GM23338 (cell line): ENCODE measurements around the gene ATP8A2. TPM values are rescaled to one million over a fixed set of nuclear protein-coding genes. Genes with fewer than 3 reads are reported as not detected.

Source experiments
- ATAC-seq: fragments of 200-7000 bp; cut with Tn5 transposase; 3 replicates; pipeline ENCODE4 v1.9.1; 2020
- DNase-seq: peaks from one replicate; pipeline ENCODE4 v3.0.0-alpha.2; 2015; ENCODE audit warnings: low spot score
- H2AFZ ChIP-seq: fragments of 200-600 bp; sonication (generic); 2 replicates; pipeline ENCODE4 v1.8.0; 2016; ENCODE audit warnings: antibody characterized with exemption, mild to moderate bottlenecking, moderate library complexity
- H3F3A ChIP-seq: fragments of 200-600 bp; sonication (generic); replicated peaks from 2 replicates; pipeline ENCODE4 v1.8.0; 2017; ENCODE audit warnings: antibody characterized with exemption, mixed run types, low read depth
- H3K27ac ChIP-seq: fragments of 200-600 bp; sonication (generic); 2 replicates; pipeline ENCODE4 v1.6.1; 2016; ENCODE audit warnings: low read depth
- H3K27me3 ChIP-seq: fragments of 200-600 bp; sonication (generic); 2 replicates; pipeline ENCODE4 v1.8.0; 2016; ENCODE audit warnings: mild to moderate bottlenecking, mixed run types, moderate library complexity; ENCODE audit not compliant: insufficient read depth
- H3K36me3 ChIP-seq: fragments of 200-600 bp; sonication (generic); 2 replicates; pipeline ENCODE4 v1.8.0; 2016; ENCODE audit warnings: mild to moderate bottlenecking; ENCODE audit not compliant: insufficient read depth
- H3K4me1 ChIP-seq: fragments of 200-600 bp; sonication (generic); 2 replicates; pipeline ENCODE4 v1.8.0; 2016; ENCODE audit warnings: mild to moderate bottlenecking, moderate library complexity; ENCODE audit not compliant: insufficient read depth
- H3K4me2 ChIP-seq: fragments of 200-600 bp; sonication (generic); 2 replicates; pipeline ENCODE4 v1.7.1; 2017; ENCODE audit warnings: mixed run types
- H3K4me3 ChIP-seq: fragments of 200-600 bp; sonication (generic); 2 replicates; pipeline ENCODE4 v1.6.1; 2016; ENCODE audit warnings: mixed run types
- H3K79me2 ChIP-seq: fragments of 200-600 bp; sonication (generic); replicated peaks from 2 replicates; pipeline ENCODE4 v1.8.0; 2017; ENCODE audit warnings: mild to moderate bottlenecking; ENCODE audit not compliant: insufficient read depth
- H3K9me2 ChIP-seq: fragments of 200-600 bp; sonication (generic); 2 replicates; pipeline ENCODE4 v1.8.0; 2017; ENCODE audit not compliant: insufficient read depth
- H4K20me1 ChIP-seq: fragments of 200-600 bp; sonication (generic); replicated peaks from 2 replicates; pipeline ENCODE4 v1.8.0; 2017; ENCODE audit warnings: mild to moderate bottlenecking; ENCODE audit not compliant: insufficient read depth
- H3K27ac Mint-ChIP-seq: 2 replicates; pipeline ENCODE4 v1.8.0; 2020; ENCODE audit warnings: inconsistent platforms, mild to moderate bottlenecking, moderate library complexity, mixed read lengths
- H3K27me3 Mint-ChIP-seq: 3 replicates; pipeline ENCODE4 v1.8.0; 2022; ENCODE audit warnings: low read depth, mild to moderate bottlenecking, moderate library complexity, mixed read lengths, inconsistent platforms; ENCODE audit not compliant: insufficient read depth, poor library complexity
- H3K36me3 Mint-ChIP-seq: 3 replicates; pipeline ENCODE4 v1.8.0; 2021; ENCODE audit warnings: low read depth, mild to moderate bottlenecking, inconsistent platforms, moderate library complexity, mixed read lengths
- H3K4me1 Mint-ChIP-seq: 3 replicates; pipeline ENCODE4 v1.8.0; 2020; ENCODE audit warnings: mild to moderate bottlenecking, inconsistent platforms, mixed read lengths
- H3K4me3 Mint-ChIP-seq: 3 replicates; pipeline ENCODE4 v1.8.0; 2021; ENCODE audit warnings: moderate library complexity, mild to moderate bottlenecking, inconsistent platforms, mixed read lengths
- H3K9me3 Mint-ChIP-seq: 3 replicates; pipeline ENCODE4 v1.8.0; 2020; ENCODE audit warnings: moderate library complexity, mild to moderate bottlenecking, inconsistent platforms, mixed read lengths
- CREB1 ChIP-seq: fragments of 250-450 bp; sonication (Bioruptor Pico); IDR thresholded peaks from 2 replicates; pipeline ENCODE4 v1.5.0; 2020; ENCODE audit warnings: low read depth, mild to moderate bottlenecking, moderate library complexity
- CTCF ChIP-seq, 2 experiments: fragments of 200-600 bp in 1 of 2; sonication (generic) in 1 of 2; conservative IDR thresholded peaks; 2 replicates each; pipeline versions ENCODE4 v1.5.1 to v1.6.1; 2016 to 2017; ENCODE audit warnings: antibody characterized with exemption in 2 of 2, low read depth in 2 of 2, mild to moderate bottlenecking in 2 of 2, moderate library complexity in 1 of 2
- ETS1 ChIP-seq: IDR thresholded peaks from 2 replicates; pipeline ENCODE4 v1.6.1; 2016; ENCODE audit warnings: antibody characterized with exemption
- EZH2 ChIP-seq: fragments of 200-600 bp; sonication (generic); IDR thresholded peaks from one replicate; pipeline ENCODE4 v1.8.0; 2017; ENCODE audit warnings: antibody characterized with exemption, mild to moderate bottlenecking, low read depth; ENCODE audit not compliant: unreplicated experiment
- EZH2phosphoT487 ChIP-seq: fragments of 200-600 bp; sonication (generic); IDR thresholded peaks from one replicate; pipeline ENCODE4 v1.8.1; 2018; ENCODE audit warnings: antibody characterized with exemption; ENCODE audit not compliant: unreplicated experiment
- JUNB ChIP-seq: IDR thresholded peaks from one replicate; pipeline ENCODE4 v1.6.1; 2016; ENCODE audit warnings: antibody characterized with exemption; ENCODE audit not compliant: unreplicated experiment
- NANOG ChIP-seq: IDR thresholded peaks from 2 replicates; pipeline ENCODE4 v1.6.1; 2016; ENCODE audit warnings: antibody characterized with exemption, borderline replicate concordance
- POLR2AphosphoS5 ChIP-seq: IDR thresholded peaks from 2 replicates; pipeline ENCODE4 v1.6.1; 2016; ENCODE audit warnings: antibody characterized with exemption, low read depth
- STAT1 ChIP-seq: IDR thresholded peaks from one replicate; pipeline ENCODE4 v1.6.1; 2016; ENCODE audit warnings: antibody characterized with exemption; ENCODE audit not compliant: unreplicated experiment
- ZNF114 ChIP-seq: fragments of 250-450 bp; sonication (Bioruptor Pico); IDR thresholded peaks from 2 replicates; pipeline ENCODE4 v1.5.0; 2020; ENCODE audit warnings: mild to moderate bottlenecking, moderate library complexity
- ZNF331 ChIP-seq: fragments of 250-450 bp; sonication (Bioruptor Pico); IDR thresholded peaks from 2 replicates; pipeline ENCODE4 v1.5.0; 2020; ENCODE audit warnings: low read depth, mild to moderate bottlenecking, moderate library complexity
- ZNF462 ChIP-seq: fragments of 250-450 bp; sonication (Bioruptor Pico); IDR thresholded peaks from 2 replicates; pipeline ENCODE4 v1.5.0; 2020; ENCODE audit warnings: mild to moderate bottlenecking, moderate library complexity
- polyA plus RNA-seq: library from polyadenylated mRNA; unstranded; fragments of >200 nt; fragmentation: Nextera tagmentation; extraction: Ambion mirVana; gene quantifications from 2 replicates; pipeline ENCODE4 v1.2.1, GENCODE V29; 2016
- total RNA-seq: library from RNA; depleted of rRNA; stranded (reverse); fragments of >200 nt; shearing (Covaris generic); gene quantifications from 2 replicates; pipeline ENCODE4 v1.2.3, GENCODE V29; 2014
- TF ChIP-seq, protein P1 (sequence below): IDR thresholded peaks from one replicate; pipeline ENCODE4 v1.6.1; 2018; ENCODE audit warnings: antibody characterized with exemption; ENCODE audit not compliant: unreplicated experiment

ATP8A2 gene
- total and polyA plus RNA-seq, 2 experiments from 2014 or later, result 5.7 to 8.8 TPM

DNA sequence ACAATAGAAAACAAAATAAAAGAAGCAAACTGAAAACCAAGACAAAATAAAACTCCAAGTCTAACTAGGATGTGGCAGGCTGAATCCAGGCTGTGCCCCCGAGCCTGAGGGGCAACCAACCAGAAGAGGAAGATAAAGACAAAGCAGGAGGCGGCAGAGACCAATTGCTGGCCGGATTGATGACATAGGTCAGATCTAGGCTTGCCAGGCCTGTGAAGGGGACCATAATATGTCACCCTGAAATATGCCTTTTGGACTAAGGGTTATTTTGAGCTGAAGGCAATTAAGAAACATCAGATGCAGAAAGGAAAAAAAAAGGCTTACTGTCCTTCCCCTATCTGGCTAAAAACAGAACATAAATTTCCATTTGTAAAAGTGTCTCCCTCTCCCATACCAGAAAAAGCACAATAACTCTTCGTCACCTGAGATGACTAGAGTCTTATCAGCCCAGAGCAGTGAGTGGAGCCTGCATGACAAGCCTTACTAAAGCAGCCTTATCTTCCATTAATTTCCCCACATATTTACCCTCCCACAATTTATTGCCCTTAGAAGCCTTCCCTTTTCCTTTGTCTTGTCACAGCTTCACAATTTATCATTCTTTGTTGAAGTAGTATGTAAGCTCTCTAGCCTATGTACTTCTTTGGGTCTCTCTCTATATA is 22.8 kb downstream of the ATP8A2 start:
- Histone ChIP-seq H2AFZ (no peak overlapping the region; the same call in 1 of the 2 replicates), H3K4me2 (no peak overlapping the region), H4K20me1 (no peaks in the 10 kb centered on the region), H3K36me3 (no peaks in the 10 kb centered on the region), H3K27me3 (no peaks in the 10 kb centered on the region), H3K4me1 (peaks cover 20% of the 10 kb centered on the region), H3K27ac (no peak overlapping the region), H3K4me3 (no peak overlapping the region), H3K79me2 (no peaks in the 10 kb centered on the region), H3K9me2 (no peaks in the 10 kb centered on the region), H3F3A (no peaks in the 10 kb centered on the region)
- TF ChIP-seq JUNB (no peak), CREB1 (CRISPR knock-in tag) (no peak), ZNF462 (CRISPR knock-in tag) (no peak), CTCF (conservative IDR thresholded peaks at IDR 0.05; ENCODE audit: low read depth in 2 of 2) (no peak), ZNF114 (CRISPR knock-in tag) (no peak), EZH2phosphoT487 (no peak), EZH2 (no peak), POLR2AphosphoS5 (no peak), STAT1 (no peak), ZNF331 (CRISPR knock-in tag) (no peak), NANOG (no peak), ETS1 (no peak)
- TF ChIP-seq, protein P1, sequence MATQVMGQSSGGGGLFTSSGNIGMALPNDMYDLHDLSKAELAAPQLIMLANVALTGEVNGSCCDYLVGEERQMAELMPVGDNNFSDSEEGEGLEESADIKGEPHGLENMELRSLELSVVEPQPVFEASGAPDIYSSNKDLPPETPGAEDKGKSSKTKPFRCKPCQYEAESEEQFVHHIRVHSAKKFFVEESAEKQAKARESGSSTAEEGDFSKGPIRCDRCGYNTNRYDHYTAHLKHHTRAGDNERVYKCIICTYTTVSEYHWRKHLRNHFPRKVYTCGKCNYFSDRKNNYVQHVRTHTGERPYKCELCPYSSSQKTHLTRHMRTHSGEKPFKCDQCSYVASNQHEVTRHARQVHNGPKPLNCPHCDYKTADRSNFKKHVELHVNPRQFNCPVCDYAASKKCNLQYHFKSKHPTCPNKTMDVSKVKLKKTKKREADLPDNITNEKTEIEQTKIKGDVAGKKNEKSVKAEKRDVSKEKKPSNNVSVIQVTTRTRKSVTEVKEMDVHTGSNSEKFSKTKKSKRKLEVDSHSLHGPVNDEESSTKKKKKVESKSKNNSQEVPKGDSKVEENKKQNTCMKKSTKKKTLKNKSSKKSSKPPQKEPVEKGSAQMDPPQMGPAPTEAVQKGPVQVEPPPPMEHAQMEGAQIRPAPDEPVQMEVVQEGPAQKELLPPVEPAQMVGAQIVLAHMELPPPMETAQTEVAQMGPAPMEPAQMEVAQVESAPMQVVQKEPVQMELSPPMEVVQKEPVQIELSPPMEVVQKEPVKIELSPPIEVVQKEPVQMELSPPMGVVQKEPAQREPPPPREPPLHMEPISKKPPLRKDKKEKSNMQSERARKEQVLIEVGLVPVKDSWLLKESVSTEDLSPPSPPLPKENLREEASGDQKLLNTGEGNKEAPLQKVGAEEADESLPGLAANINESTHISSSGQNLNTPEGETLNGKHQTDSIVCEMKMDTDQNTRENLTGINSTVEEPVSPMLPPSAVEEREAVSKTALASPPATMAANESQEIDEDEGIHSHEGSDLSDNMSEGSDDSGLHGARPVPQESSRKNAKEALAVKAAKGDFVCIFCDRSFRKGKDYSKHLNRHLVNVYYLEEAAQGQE, result no peak
- H3K4me1 Mint-ChIP-seq, result peaks cover 20% of the 10 kb centered on the region
- H3K4me3 Mint-ChIP-seq, result no peak overlapping the region
- no peaks in the 10 kb centered on the region for H3K27me3 Mint-ChIP-seq
- ATAC-seq (no peak), DNase-seq (no peak)
- peaks cover 2% of the 10 kb centered on the region; the same call in 1 of the 3 replicates for H3K9me3 Mint-ChIP-seq
- H3K36me3 Mint-ChIP-seq, result no peaks in the 10 kb centered on the region
- no peak overlapping the region for H3K27ac Mint-ChIP-seq
